Umbilical cord (tissue), 2 donors: ENCODE measurements around the gene PIGQ. TPM values are rescaled to one million over a fixed set of nuclear protein-coding genes. Genes with fewer than 3 reads are reported as not detected.

Experiments
- DNase-seq: peaks from one replicate; pipeline ENCODE4 v3.0.0-alpha.2; 2015; ENCODE audit warnings: low spot score
- total RNA-seq: library from RNA; depleted of rRNA; stranded (reverse); fragments of >200 nt; gene quantifications from one replicate; pipeline ENCODE4 v1.2.3, GENCODE V29; 2014; ENCODE audit warnings: low replicate concordance; ENCODE audit not compliant: insufficient read depth

Gene PIGQ
- total RNA-seq, 1 donor from 2014 or later: 18.5 TPM

- no peak for DNase-seq
Measured at GRCh38 chr16:628321-629061, 58.7 kb downstream of the PIGQ start.

- no peak for DNase-seq
Measured at GRCh38 chr16:629185-629832, 59.5 kb downstream of the PIGQ start.

DNA sequence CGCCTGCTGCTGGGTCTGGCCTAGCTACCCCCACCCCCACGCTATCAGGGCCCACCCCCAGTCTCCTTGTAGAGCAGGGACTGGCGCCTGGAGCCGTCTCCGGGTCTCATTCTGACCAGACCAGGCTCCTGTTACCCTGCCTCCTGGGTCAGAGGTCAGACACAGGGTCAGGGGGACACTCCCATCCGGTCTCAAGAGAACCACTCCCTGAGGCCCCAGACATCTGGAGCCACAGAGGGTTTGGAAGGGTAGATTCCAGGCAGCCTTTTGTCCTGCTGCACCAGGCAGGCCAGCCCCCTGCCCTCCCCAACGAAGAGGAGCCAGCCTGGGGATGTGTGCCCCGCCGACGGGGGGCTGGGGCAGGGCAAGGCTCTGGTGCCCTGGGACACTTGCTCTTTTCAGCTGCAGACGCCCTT lies 60.1 kb downstream of the PIGQ start:
- no peak for DNase-seq

- DNase-seq: no peak
Measured at GRCh38 chr16:630249-630814, 60.6 kb downstream of the PIGQ start.

GRCh38 chr16:630815-631405 lies 61.1 kb downstream of the PIGQ start, which contains the start of gene WFIKKN1:
Gene WFIKKN1, plus strand, starts transcription at chr16:630985. Its CDS starts 269 bp downstream, at chr16:631254.
- no peak for DNase-seq

GRCh38 chr16:631808-632358 lies 62.1 kb downstream of the PIGQ start:
- DNase-seq: no peak

GRCh38 chr16:632486-633335 lies 62.9 kb downstream of the PIGQ start:
- DNase-seq: no peak

DNA sequence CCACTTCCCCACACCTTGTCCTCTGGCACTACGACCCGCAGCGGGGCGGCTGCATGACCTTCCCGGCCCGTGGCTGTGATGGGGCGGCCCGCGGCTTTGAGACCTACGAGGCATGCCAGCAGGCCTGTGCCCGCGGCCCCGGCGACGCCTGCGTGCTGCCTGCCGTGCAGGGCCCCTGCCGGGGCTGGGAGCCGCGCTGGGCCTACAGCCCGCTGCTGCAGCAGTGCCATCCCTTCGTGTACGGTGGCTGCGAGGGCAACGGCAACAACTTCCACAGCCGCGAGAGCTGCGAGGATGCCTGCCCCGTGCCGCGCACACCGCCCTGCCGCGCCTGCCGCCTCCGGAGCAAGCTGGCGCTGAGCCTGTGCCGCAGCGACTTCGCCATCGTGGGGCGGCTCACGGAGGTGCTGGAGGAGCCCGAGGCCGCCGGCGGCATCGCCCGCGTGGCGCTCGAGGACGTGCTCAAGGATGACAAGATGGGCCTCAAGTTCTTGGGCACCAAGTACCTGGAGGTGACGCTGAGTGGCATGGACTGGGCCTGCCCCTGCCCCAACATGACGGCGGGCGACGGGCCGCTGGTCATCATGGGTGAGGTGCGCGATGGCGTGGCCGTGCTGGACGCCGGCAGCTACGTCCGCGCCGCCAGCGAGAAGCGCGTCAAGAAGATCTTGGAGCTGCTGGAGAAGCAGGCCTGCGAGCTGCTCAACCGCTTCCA lies 63.7 kb downstream of the PIGQ start:
- DNase-seq: no peak

Other genes with a start within 250 kb of the PIGQ start
- 17.3 TPM for gene AXIN1, start 217.2 kb upstream of the PIGQ start, total RNA-seq
- gene MRPL28, start 199.4 kb upstream of the PIGQ start, total RNA-seq: 36.8 TPM
- 31.8 TPM for gene PGAP6, start 188.0 kb upstream of the PIGQ start, total RNA-seq
- gene NME4, start 172.8 kb upstream of the PIGQ start, total RNA-seq: 52.0 TPM
- 0.48 TPM for gene DECR2, start 168.1 kb upstream of the PIGQ start, total RNA-seq
- gene RAB11FIP3, start 144.3 kb upstream of the PIGQ start, total RNA-seq: 11.8 TPM
- 26.5 TPM for gene CAPN15, start 42.3 kb upstream of the PIGQ start, total RNA-seq
- gene PRR35, start 9.6 kb upstream of the PIGQ start, total RNA-seq: not detected
- 0.48 TPM for gene NHLRC4, start 3.0 kb upstream of the PIGQ start, total RNA-seq
- 12.3 TPM for gene RAB40C, start 20.1 kb downstream of the PIGQ start, total RNA-seq
- 1.4 TPM for gene WFIKKN1, start 61.0 kb downstream of the PIGQ start, total RNA-seq
- gene METTL26, start 66.3 kb downstream of the PIGQ start, total RNA-seq: 48.6 TPM
- gene MCRIP2, start 71.9 kb downstream of the PIGQ start, total RNA-seq: 24.6 TPM
- gene WDR90, start 79.4 kb downstream of the PIGQ start, total RNA-seq: 30.8 TPM
- 33.2 TPM for gene RHOT2, start 98.2 kb downstream of the PIGQ start, total RNA-seq
- 1.9 TPM for gene RHBDL1, start 105.7 kb downstream of the PIGQ start, total RNA-seq
- 99.7 TPM for gene STUB1, start 110.4 kb downstream of the PIGQ start, total RNA-seq
- gene JMJD8, start 114.4 kb downstream of the PIGQ start, total RNA-seq: 20.5 TPM
- 2.6 TPM for gene WDR24, start 120.4 kb downstream of the PIGQ start, total RNA-seq
- not detected for gene FBXL16, start 135.8 kb downstream of the PIGQ start, total RNA-seq
- gene METRN, start 145.2 kb downstream of the PIGQ start, total RNA-seq: 85.7 TPM
- 35.6 TPM for gene ANTKMT, start 151.2 kb downstream of the PIGQ start, total RNA-seq
- gene CCDC78, start 156.5 kb downstream of the PIGQ start, total RNA-seq: 0.24 TPM
- gene HAGHL, start 157.1 kb downstream of the PIGQ start, total RNA-seq: 7.5 TPM
- gene CIAO3, start 171.0 kb downstream of the PIGQ start, total RNA-seq: 32.5 TPM
- 26.2 TPM for gene MSLN, start 190.8 kb downstream of the PIGQ start, total RNA-seq
- gene RPUSD1, start 218.4 kb downstream of the PIGQ start, total RNA-seq: 5.5 TPM
- 7.7 TPM for gene CHTF18, start 218.7 kb downstream of the PIGQ start, total RNA-seq
- not detected for gene GNG13, start 230.8 kb downstream of the PIGQ start, total RNA-seq